CD4-positive, alpha-beta T cell (primary cell): ENCODE data around the gene EPHB1. TPM values are rescaled to one million over a fixed set of nuclear protein-coding genes. Genes with fewer than 3 reads are reported as not detected.

Experiments
- ATAC-seq: fragments of 200-7000 bp; cut with Tn5 transposase; one replicate; pipeline ENCODE4 v1.10.0; 2022; ENCODE audit warnings: mild to moderate bottlenecking; ENCODE audit not compliant: poor library complexity
- CTCF ChIA-PET: fragments of 350-600 bp; sonication (Branson Sonifier 250); formaldehyde crosslinking; loops from one replicate; lab custom pipeline; 2021; ENCODE audit warnings: antibody characterized with exemption, inconsistent platforms; lab: Charles Lee
- POLR2A ChIA-PET: fragments of 350-600 bp; sonication (Branson Sonifier 250); formaldehyde crosslinking; loops from one replicate; lab custom pipeline; 2021; ENCODE audit warnings: antibody characterized with exemption, inconsistent platforms; lab: Charles Lee
- DNase-seq, 14 experiments: peaks; one replicate each; pipeline ENCODE4 v3.0.0-alpha.2; 2013 to 2020; ENCODE audit warnings: mixed read lengths in 2 of 14
- H3K27ac ChIP-seq, 2 donors: one replicate each; pipeline versions ENCODE4 v1.5.1 to v1.7.0; 2013; ENCODE audit warnings: low read length in 2 of 2, low read depth in 1 of 2, mild to moderate bottlenecking in 1 of 2
- H3K27me3 ChIP-seq, 2 experiments: 1 replicate in 1 of 2; 2 replicates in 1 of 2; pipeline versions ENCODE4 v1.6.1 to v1.7.0; 2013; ENCODE audit warnings: low read length in 2 of 2, control low read depth in 1 of 2, mild to moderate bottlenecking in 1 of 2, moderate library complexity in 1 of 2; ENCODE audit not compliant: insufficient read depth in 2 of 2, control insufficient read depth in 1 of 2
- H3K36me3 ChIP-seq: one replicate; pipeline ENCODE4 v1.6.1; 2013; ENCODE audit warnings: low read length, control low read depth; ENCODE audit not compliant: insufficient read depth
- H3K4me1 ChIP-seq: one replicate; pipeline ENCODE4 v1.6.1; 2013; ENCODE audit warnings: low read length, control low read depth; ENCODE audit not compliant: insufficient read depth
- H3K4me3 ChIP-seq: one replicate; pipeline ENCODE4 v1.5.1; 2013; ENCODE audit warnings: mild to moderate bottlenecking, low read length, moderate library complexity
- H3K9me3 ChIP-seq, 2 experiments: 1 replicate in 1 of 2; 2 replicates in 1 of 2; pipeline versions ENCODE4 v1.6.1 to v1.7.0; 2013; ENCODE audit warnings: low read length in 2 of 2, mild to moderate bottlenecking in 2 of 2, control low read depth in 1 of 2, moderate library complexity in 1 of 2; ENCODE audit not compliant: control insufficient read depth in 1 of 2, insufficient read depth in 1 of 2
- H3K27ac Mint-ChIP-seq: one replicate; pipeline ENCODE4 v1.8.0; 2020; ENCODE audit warnings: mixed read lengths
- H3K27me3 Mint-ChIP-seq: one replicate; pipeline ENCODE4 v1.8.0; 2021; ENCODE audit warnings: mixed read lengths
- H3K36me3 Mint-ChIP-seq: one replicate; pipeline ENCODE4 v1.8.0; 2021; ENCODE audit warnings: low read depth, mixed read lengths
- H3K4me1 Mint-ChIP-seq: one replicate; pipeline ENCODE4 v1.8.0; 2021; ENCODE audit warnings: low read depth, mixed read lengths
- H3K4me3 Mint-ChIP-seq: one replicate; pipeline ENCODE4 v1.8.0; 2020; ENCODE audit warnings: mild to moderate bottlenecking, mixed read lengths
- H3K9me3 Mint-ChIP-seq: one replicate; pipeline ENCODE4 v1.8.0; 2020; ENCODE audit warnings: mixed read lengths
- intact Hi-C, 2 experiments: fragments of 100-400 bp; cut with DNase I in 1 of 2; cut with micrococcal nuclease in 1 of 2; formaldehyde crosslinking; loops; one replicate each; pipeline versions ENCODE4 v1.15.1 to v1.9.0; 2023 to 2025; cut with DNase I, micrococcal nuclease
- total RNA-seq, 174 experiments: library from RNA in 2 of 174; stranded (reverse) in 2 of 174; gene quantifications; one replicate each; pipeline ENCODE4 v1.2.3 and lab custom pipeline; 2021 to 2026
- TF ChIP-seq, protein P1 (sequence below): fragments of 200-600 bp; IDR thresholded peaks from one replicate; pipeline ENCODE4 v1.8.0; 2022; ENCODE audit warnings: antibody characterized with exemption, mild to moderate bottlenecking

EPHB1 gene
- total RNA-seq, 2 experiments from 2014 or later: 0.08 to 0.49 TPM

DNA sequence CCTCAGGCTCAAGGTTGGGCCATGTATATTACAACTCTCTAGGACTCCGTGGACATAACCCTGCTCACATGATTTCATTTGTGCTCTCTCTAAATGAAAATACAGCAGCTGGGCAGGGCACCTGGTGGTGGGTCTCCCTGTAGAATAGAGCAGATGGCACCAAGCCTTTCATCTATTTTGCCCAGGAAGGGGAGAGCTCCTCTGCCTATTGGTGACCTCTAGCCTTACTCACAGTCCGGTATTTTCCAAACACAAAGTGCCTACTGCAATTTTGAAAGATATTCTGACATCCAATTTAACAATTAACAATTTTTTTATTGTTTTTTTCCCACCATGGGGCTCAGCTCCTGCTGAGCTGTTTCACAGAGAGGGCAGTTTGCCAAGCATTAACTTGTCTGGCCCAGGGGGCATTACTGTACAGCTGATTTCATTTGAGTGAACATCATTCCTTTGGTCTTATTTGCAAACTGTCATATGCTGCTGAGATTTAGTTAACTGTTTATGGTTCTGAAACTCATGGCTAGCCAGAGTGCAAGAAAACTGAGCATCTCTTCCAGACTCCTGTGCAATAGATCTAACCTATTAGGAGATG, 474.0 kb downstream of the EPHB1 start:
- H3K4me1 Mint-ChIP-seq: no peaks in the 10 kb centered on the region

DNA sequence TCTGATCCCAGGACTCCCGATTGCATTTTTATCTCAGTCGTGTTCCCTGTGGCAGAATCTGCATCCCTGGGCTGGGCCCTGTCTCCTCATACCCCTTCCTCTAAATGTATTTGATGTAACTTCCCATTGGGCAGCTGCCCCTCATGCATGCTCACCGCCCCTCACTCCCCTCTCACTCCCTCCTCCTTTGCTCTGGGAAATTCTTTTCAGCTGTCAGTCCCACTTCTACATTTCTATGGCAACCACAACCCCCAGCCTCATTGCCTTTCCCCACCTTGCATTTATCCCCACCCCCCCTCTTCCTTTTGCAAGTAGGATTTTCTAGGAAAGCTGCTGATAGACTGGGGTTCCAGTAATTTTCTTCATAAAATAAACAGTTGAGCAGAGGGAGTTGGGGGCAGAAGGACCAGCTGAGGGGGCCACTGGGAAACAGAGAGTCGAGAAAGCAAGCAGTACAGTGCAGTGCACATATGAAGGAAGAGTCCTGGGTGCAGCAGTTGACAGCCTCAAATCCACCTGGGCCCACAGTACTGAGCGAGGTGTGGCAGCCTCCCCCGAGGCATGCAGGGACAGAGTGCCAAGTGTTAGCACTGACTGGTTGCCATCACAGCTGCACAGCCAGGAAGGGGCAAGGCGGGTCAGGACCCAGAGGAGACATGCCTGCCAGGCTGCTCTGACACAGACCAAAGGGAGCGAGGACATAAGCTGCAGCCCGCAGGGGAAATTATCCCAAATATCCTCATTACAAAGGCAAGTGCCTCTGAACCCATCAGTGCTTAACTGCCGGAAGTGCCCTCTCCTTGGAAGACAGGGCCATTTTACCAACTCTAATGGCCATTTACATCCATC, 476.3 kb downstream of the EPHB1 start:
- Mint-ChIP-seq H3K9me3 (no peaks in the 10 kb centered on the region), H3K27ac (no peak overlapping the region), H3K4me1 (no peaks in the 10 kb centered on the region), H3K27me3 (no peaks in the 10 kb centered on the region), H3K4me3 (no peak overlapping the region), H3K36me3 (no peaks in the 10 kb centered on the region)
- Histone ChIP-seq H3K9me3 (peaks cover 0 to 6% of the 10 kb centered on the region in 2 experiments), H3K27me3 (no peaks in the 10 kb centered on the region), H3K36me3 (no peaks in the 10 kb centered on the region), H3K27ac (no peak overlapping the region), H3K4me1 (no peaks in the 10 kb centered on the region), H3K4me3 (no peak overlapping the region)
- TF ChIP-seq, protein P1, sequence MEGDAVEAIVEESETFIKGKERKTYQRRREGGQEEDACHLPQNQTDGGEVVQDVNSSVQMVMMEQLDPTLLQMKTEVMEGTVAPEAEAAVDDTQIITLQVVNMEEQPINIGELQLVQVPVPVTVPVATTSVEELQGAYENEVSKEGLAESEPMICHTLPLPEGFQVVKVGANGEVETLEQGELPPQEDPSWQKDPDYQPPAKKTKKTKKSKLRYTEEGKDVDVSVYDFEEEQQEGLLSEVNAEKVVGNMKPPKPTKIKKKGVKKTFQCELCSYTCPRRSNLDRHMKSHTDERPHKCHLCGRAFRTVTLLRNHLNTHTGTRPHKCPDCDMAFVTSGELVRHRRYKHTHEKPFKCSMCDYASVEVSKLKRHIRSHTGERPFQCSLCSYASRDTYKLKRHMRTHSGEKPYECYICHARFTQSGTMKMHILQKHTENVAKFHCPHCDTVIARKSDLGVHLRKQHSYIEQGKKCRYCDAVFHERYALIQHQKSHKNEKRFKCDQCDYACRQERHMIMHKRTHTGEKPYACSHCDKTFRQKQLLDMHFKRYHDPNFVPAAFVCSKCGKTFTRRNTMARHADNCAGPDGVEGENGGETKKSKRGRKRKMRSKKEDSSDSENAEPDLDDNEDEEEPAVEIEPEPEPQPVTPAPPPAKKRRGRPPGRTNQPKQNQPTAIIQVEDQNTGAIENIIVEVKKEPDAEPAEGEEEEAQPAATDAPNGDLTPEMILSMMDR: no peak
- ChIA-PET CTCF (no interaction called here), POLR2A (no interaction called here)
- intact Hi-C loops: no loop called here
- DNase-seq (no peak), ATAC-seq (no peak)

More for the DNA sequence above, 474.0 kb downstream of the EPHB1 start:
- intact Hi-C loops: loop anchor here in 1 of 2 experiments (1.0 kb wide), 1 partner anchor 24 kb away; no protein-coding TSS in a partner anchor
- H3K9me3 Mint-ChIP-seq: no peaks in the 10 kb centered on the region
- DNase-seq (no peak), ATAC-seq (no peak)
- Histone ChIP-seq H3K27me3 (no peaks in the 10 kb centered on the region), H3K4me1 (no peaks in the 10 kb centered on the region), H3K4me3 (no peak overlapping the region), H3K36me3 (no peaks in the 10 kb centered on the region), H3K27ac (no peak overlapping the region), H3K9me3 (peaks cover 0 to 6% of the 10 kb centered on the region in 2 experiments)
- no peak overlapping the region for H3K4me3 Mint-ChIP-seq
- ChIA-PET CTCF (no interaction called here), POLR2A (no interaction called here)
- no peaks in the 10 kb centered on the region for H3K27me3 Mint-ChIP-seq
- no peak overlapping the region for H3K27ac Mint-ChIP-seq
- TF ChIP-seq, protein P1: no peak
- no peaks in the 10 kb centered on the region for H3K36me3 Mint-ChIP-seq

DNA sequence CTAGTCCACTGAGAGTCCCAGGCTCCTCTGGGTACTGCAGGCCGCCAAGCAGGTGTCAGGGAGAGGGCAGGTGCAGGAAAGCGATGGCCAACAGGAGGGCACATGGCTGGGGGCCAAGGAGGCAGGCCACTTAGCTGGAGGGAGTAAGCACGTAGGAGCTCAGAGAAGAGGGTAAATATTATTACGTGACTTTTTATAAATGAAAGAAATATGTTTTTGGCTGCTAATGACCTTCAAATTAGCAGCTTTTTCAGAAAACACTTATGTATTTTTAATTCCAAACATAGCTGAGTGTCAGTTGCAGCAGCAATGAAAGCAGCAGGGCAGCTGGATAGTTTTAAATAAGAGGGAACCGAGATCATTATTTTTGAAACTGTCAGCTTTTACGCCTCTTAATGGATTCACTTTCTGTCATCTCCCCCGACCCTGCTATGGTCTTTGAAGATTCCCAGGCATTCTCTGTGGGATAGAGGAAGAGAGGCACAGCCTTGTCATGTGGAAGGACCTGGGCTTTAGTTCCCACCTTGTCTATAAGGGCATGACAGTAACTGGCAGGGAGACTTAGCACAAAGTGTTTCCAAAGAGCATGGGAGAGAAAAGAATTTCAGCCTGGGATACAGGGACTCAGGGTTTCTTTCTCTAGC, 477.1 kb downstream of the EPHB1 start:
- POLR2A ChIA-PET: no interaction called here
- DNase-seq (no peak), ATAC-seq (no peak)
- CTCF ChIA-PET: no interaction called here
- no peaks in the 10 kb centered on the region for H3K36me3 Mint-ChIP-seq
- intact Hi-C loops: no loop called here
- Histone ChIP-seq H3K27me3 (no peaks in the 10 kb centered on the region), H3K36me3 (no peaks in the 10 kb centered on the region), H3K4me3 (no peak overlapping the region), H3K27ac (no peak overlapping the region), H3K4me1 (no peaks in the 10 kb centered on the region), H3K9me3 (peaks cover 0 to 6% of the 10 kb centered on the region in 2 experiments)
- H3K27me3 Mint-ChIP-seq: no peaks in the 10 kb centered on the region
- no peak overlapping the region for H3K27ac Mint-ChIP-seq
- TF ChIP-seq, protein P1: no peak
- no peak overlapping the region for H3K4me3 Mint-ChIP-seq
- no peaks in the 10 kb centered on the region for H3K4me1 Mint-ChIP-seq
- no peaks in the 10 kb centered on the region for H3K9me3 Mint-ChIP-seq
